HepG2 (cell line): ENCODE data around the gene KANSL3. TPM values are rescaled to one million over a fixed set of nuclear protein-coding genes. Genes with fewer than 3 reads are reported as not detected.

ENCODE experiments used
- AHDC1 ChIP-seq: sonication (generic); formaldehyde crosslinking; IDR thresholded peaks from 2 replicates; pipeline ENCODE4 v1.5.1; 2020; ENCODE audit warnings: mild to moderate bottlenecking, missing genetic modification reagents, borderline replicate concordance
- DRAP1 ChIP-seq: IDR thresholded peaks from 2 replicates; pipeline ENCODE4 v1.6.1; 2016; ENCODE audit warnings: missing genetic modification reagents, missing compliant biosample characterization
- HIC2 ChIP-seq: sonication (generic); formaldehyde crosslinking; IDR thresholded peaks from 2 replicates; pipeline ENCODE4 v1.9.0; 2022; ENCODE audit warnings: low read depth, missing genetic modification reagents
- HOXA5 ChIP-seq: sonication (generic); formaldehyde crosslinking; IDR thresholded peaks from 2 replicates; pipeline ENCODE4 v1.4.0; 2020; ENCODE audit warnings: missing genetic modification reagents
- KLF11 ChIP-seq: IDR thresholded peaks from 2 replicates; pipeline ENCODE4 v1.6.1; 2016; ENCODE audit warnings: missing compliant biosample characterization
- PLRG1 ChIP-seq: fragments of 450-650 bp; conservative IDR thresholded peaks from 2 replicates; pipeline ENCODE4 v1.6.1; 2016
- REL ChIP-seq: sonication (generic); formaldehyde crosslinking; conservative IDR thresholded peaks from 2 replicates; pipeline ENCODE4 v1.8.0; 2022; ENCODE audit warnings: mild to moderate bottlenecking, missing genetic modification reagents, moderate library complexity
- REST ChIP-seq, 2 experiments: IDR thresholded peaks; 2 replicates each; pipeline ENCODE4 v1.6.1; 2011 to 2012; ENCODE audit warnings: low read length in 2 of 2, borderline replicate concordance in 1 of 2, low read depth in 1 of 2, mild to moderate bottlenecking in 1 of 2, moderate library complexity in 1 of 2
- RFX1 ChIP-seq: fragments of 450-650 bp; IDR thresholded peaks from 2 replicates; pipeline ENCODE4 v1.6.1; 2017
- SRF ChIP-seq: IDR thresholded peaks from 2 replicates; pipeline ENCODE4 v1.6.1; 2011; ENCODE audit warnings: mild to moderate bottlenecking, low read depth, low read length, moderate library complexity
- SRSF4 ChIP-seq: fragments of 200-400 bp; formaldehyde crosslinking; IDR thresholded peaks from one replicate; pipeline ENCODE4 v1.6.1; 2018; ENCODE audit warnings: mild to moderate bottlenecking, low read depth, low read length, moderate library complexity; ENCODE audit not compliant: poor library complexity, severe bottlenecking
- ZBTB25 ChIP-seq: IDR thresholded peaks from 2 replicates; pipeline ENCODE4 v1.6.1; 2018; ENCODE audit warnings: missing genetic modification reagents
- polyA plus RNA-seq, 8 experiments: library from polyadenylated mRNA; depleted of rRNA in 3 of 8; stranded (reverse) in 7 of 8; unstranded in 1 of 8; fragments of >200 nt; fragmentation: Illumina TruSeq in 4 of 8; extraction: Trizol in 4 of 8; gene quantifications; 2 replicates each; pipeline versions ENCODE4 v1.2.1 to v1.2.3, GENCODE V29; 2011 to 2016; ENCODE audit warnings: low read depth in 4 of 8, missing spikeins in 1 of 8, mixed read lengths in 1 of 8; ENCODE audit not compliant: insufficient read depth in 1 of 8
- total RNA-seq, 5 experiments: library from RNA; depleted of rRNA; stranded (reverse); fragments of >200 nt; fragmentation: Illumina TruSeq; extraction: Trizol; gene quantifications; 2 replicates each; pipeline ENCODE4 v1.2.3, GENCODE V29; 2016; ENCODE audit warnings: low read depth in 1 of 5

The KANSL3 gene
- total and polyA plus RNA-seq, 2 of the 13 experiments (the other 11 are each of a cell fraction or from before 2014, with no cell fraction given) = 20.8 to 37.3 TPM

GRCh38 chr2:96549967-96550786 is 87.9 kb downstream of the KANSL3 start (continued):
- TF ChIP-seq AHDC1 = no peak
- peak; percentile 23; the same call in 1 of the 2 replicates for TF ChIP-seq SRF
- TF ChIP-seq HOXA5 (CRISPR knock-in tag) = peak; percentile 80
- no peak for TF ChIP-seq SRSF4
- peak; percentile 90 for TF ChIP-seq HIC2 (CRISPR knock-in tag)
- TF ChIP-seq DRAP1 (CRISPR knock-in tag) = peak; percentile 65; the same call in 1 of the 2 replicates
- no peak for TF ChIP-seq RFX1
- TF ChIP-seq REL (CRISPR knock-in tag) = peak; percentile 97
- TF ChIP-seq REST (IDR thresholded peaks at IDR 0.05; ENCODE audit: borderline replicate concordance in 1 of 2, low read depth in 1 of 2, low read length in 2 of 2) = no peak
- peak; percentile 75; the same call in 1 of the 2 replicates for TF ChIP-seq KLF11 (CRISPR knock-in tag)
- peak; percentile 53; the same call in 1 of the 2 replicates for TF ChIP-seq ZBTB25
- no peak for TF ChIP-seq PLRG1
